Uterus (tissue), 2 donors: ENCODE results near the gene PLXNA4.

Source experiments
- POLR2A ChIP-seq, 2 donors: fragments of 450-650 bp; IDR thresholded peaks; one replicate each; pipeline ENCODE4 v1.6.1; 2016; ENCODE audit warnings: antibody characterized with exemption in 2 of 2, mild to moderate bottlenecking in 1 of 2, moderate library complexity in 1 of 2
- TF ChIP-seq, protein P1 (sequence below), 4 experiments: fragments of 200-600 bp in 2 of 4; fragments of 450-650 bp in 2 of 4; sonication (generic) in 2 of 4; IDR thresholded peaks; one replicate each; pipeline ENCODE4 v1.5.1; 2016 to 2019; ENCODE audit warnings: antibody characterized with exemption in 4 of 4, mild to moderate bottlenecking in 2 of 4, moderate library complexity in 1 of 4

DNA sequence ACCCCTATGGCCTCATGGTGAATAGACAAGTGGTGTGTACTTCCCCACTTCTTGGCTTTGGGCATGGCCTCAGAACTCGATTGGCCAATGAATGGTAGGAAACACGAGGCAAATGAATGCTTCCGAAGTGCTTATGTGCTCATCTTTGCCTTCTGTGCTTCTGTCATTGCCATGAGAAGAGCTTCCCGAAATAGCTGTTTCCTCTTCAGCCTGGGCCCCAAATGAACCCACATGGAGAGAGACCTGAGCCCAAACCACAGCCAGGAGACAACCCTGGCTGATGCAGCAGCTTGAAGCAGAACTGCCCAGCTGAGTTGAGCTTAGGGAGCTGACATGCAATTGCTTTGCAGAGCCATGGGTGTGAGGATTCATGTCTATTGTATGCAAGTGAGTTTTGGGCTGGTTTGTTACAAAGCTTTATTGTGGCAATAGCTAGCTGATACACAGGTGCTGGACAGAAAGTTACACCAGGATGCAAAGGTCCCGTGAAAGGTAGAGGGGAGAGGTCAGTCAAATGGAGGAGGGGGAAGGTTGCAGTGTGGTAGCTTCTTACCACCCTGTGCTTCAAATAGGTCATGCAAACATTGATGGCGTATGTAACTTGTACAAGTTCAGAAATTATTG lies 328.2 kb downstream of the PLXNA4 start:
- TF ChIP-seq, protein P1, sequence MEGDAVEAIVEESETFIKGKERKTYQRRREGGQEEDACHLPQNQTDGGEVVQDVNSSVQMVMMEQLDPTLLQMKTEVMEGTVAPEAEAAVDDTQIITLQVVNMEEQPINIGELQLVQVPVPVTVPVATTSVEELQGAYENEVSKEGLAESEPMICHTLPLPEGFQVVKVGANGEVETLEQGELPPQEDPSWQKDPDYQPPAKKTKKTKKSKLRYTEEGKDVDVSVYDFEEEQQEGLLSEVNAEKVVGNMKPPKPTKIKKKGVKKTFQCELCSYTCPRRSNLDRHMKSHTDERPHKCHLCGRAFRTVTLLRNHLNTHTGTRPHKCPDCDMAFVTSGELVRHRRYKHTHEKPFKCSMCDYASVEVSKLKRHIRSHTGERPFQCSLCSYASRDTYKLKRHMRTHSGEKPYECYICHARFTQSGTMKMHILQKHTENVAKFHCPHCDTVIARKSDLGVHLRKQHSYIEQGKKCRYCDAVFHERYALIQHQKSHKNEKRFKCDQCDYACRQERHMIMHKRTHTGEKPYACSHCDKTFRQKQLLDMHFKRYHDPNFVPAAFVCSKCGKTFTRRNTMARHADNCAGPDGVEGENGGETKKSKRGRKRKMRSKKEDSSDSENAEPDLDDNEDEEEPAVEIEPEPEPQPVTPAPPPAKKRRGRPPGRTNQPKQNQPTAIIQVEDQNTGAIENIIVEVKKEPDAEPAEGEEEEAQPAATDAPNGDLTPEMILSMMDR (IDR thresholded peaks at IDR 0.05), result no peak
- TF ChIP-seq POLR2A (IDR thresholded peaks at IDR 0.05), result no peak
